KMS-11 (cell line): ENCODE results near the gene CLMN.

Experiments
- H2AFZ ChIP-seq: fragments of 200-600 bp; sonication (generic); 2 replicates; pipeline ENCODE4 v1.6.1; 2016; ENCODE audit warnings: antibody characterized with exemption, mixed run types, low read depth
- H3K27ac ChIP-seq: fragments of 200-600 bp; sonication (generic); 2 replicates; pipeline ENCODE4 v1.6.1; 2016; ENCODE audit warnings: mild to moderate bottlenecking, mixed run types
- H3K27me3 ChIP-seq: fragments of 200-600 bp; sonication (generic); 2 replicates; pipeline ENCODE4 v1.6.1; 2017; ENCODE audit warnings: mild to moderate bottlenecking, low read depth, mixed run types, moderate library complexity; ENCODE audit not compliant: insufficient read depth
- H3K36me3 ChIP-seq: fragments of 200-600 bp; sonication (generic); 2 replicates; pipeline ENCODE4 v1.6.1; 2017; ENCODE audit warnings: mild to moderate bottlenecking, mixed run types; ENCODE audit not compliant: insufficient read depth
- H3K4me1 ChIP-seq: fragments of 200-600 bp; sonication (generic); 2 replicates; pipeline ENCODE4 v1.6.1; 2016; ENCODE audit warnings: mild to moderate bottlenecking, low read depth, mixed run types; ENCODE audit not compliant: poor library complexity, severe bottlenecking
- H3K4me2 ChIP-seq: fragments of 200-600 bp; sonication (generic); 2 replicates; pipeline ENCODE4 v1.7.0; 2016; ENCODE audit warnings: mild to moderate bottlenecking, mixed run types
- H3K4me3 ChIP-seq: fragments of 200-600 bp; sonication (generic); IDR thresholded peaks from 2 replicates; pipeline ENCODE4 v1.6.1; 2017; ENCODE audit warnings: low read depth, low read length, mixed read lengths; ENCODE audit not compliant: insufficient read depth
- H3K79me2 ChIP-seq: fragments of 200-600 bp; sonication (generic); 2 replicates; pipeline ENCODE4 v1.6.1; 2016; ENCODE audit warnings: low read depth, mixed run types; ENCODE audit not compliant: insufficient read depth
- H3K9ac ChIP-seq: fragments of 200-600 bp; sonication (generic); 2 replicates; pipeline ENCODE4 v1.6.1; 2016; ENCODE audit warnings: mild to moderate bottlenecking, mixed run types
- H4K20me1 ChIP-seq: fragments of 200-600 bp; sonication (generic); 2 replicates; pipeline ENCODE4 v1.6.1; 2016; ENCODE audit warnings: mild to moderate bottlenecking, mixed run types; ENCODE audit not compliant: insufficient read depth
- TF ChIP-seq, protein P1 (sequence below): fragments of 200-600 bp; sonication (generic); conservative IDR thresholded peaks from 2 replicates; pipeline ENCODE4 v1.6.1; 2017; ENCODE audit warnings: low read depth, mild to moderate bottlenecking, antibody characterized with exemption, low read length, moderate library complexity, mixed read lengths

CLMN gene

GRCh38 chr14:95255487-95255886 lies 64.2 kb downstream of the CLMN start:
- Histone ChIP-seq H3K36me3 (no peaks in the 10 kb centered on the region), H3K27me3 (no peaks in the 10 kb centered on the region), H3K9ac (no peak overlapping the region), H3K4me3 (no peak overlapping the region), H4K20me1 (no peaks in the 10 kb centered on the region), H2AFZ (no peak overlapping the region), H3K79me2 (no peaks in the 10 kb centered on the region), H3K4me1 (peaks cover 4% of the 10 kb centered on the region), H3K27ac (no peak overlapping the region), H3K4me2 (no peak overlapping the region)
- TF ChIP-seq, protein P1, sequence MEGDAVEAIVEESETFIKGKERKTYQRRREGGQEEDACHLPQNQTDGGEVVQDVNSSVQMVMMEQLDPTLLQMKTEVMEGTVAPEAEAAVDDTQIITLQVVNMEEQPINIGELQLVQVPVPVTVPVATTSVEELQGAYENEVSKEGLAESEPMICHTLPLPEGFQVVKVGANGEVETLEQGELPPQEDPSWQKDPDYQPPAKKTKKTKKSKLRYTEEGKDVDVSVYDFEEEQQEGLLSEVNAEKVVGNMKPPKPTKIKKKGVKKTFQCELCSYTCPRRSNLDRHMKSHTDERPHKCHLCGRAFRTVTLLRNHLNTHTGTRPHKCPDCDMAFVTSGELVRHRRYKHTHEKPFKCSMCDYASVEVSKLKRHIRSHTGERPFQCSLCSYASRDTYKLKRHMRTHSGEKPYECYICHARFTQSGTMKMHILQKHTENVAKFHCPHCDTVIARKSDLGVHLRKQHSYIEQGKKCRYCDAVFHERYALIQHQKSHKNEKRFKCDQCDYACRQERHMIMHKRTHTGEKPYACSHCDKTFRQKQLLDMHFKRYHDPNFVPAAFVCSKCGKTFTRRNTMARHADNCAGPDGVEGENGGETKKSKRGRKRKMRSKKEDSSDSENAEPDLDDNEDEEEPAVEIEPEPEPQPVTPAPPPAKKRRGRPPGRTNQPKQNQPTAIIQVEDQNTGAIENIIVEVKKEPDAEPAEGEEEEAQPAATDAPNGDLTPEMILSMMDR, result no peak

DNA sequence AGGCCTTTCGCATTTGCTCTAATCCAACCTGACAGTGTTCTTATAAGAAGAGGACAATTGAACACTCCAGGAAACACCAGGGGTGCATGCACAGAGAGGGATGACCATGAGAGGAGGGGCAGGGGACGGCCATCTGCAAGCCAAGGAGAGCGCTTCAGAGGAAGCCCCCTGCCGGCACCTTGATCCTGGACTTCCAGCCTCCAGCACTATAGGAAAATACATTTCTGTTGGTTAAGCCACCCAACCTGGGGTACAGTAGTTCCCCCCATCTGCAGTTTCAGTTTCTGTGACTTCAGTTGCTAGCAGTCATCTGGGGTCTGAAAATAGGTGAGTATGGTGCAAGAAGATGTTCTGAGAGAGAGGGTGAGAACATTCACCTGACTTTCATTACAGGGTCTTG lies 64.7 kb downstream of the CLMN start:
- Histone ChIP-seq H3K4me2 (no peak overlapping the region), H3K36me3 (no peaks in the 10 kb centered on the region), H2AFZ (no peak overlapping the region), H3K27ac (no peak overlapping the region), H4K20me1 (no peaks in the 10 kb centered on the region), H3K4me3 (no peak overlapping the region), H3K4me1 (peaks cover 4% of the 10 kb centered on the region), H3K79me2 (no peaks in the 10 kb centered on the region), H3K27me3 (no peaks in the 10 kb centered on the region), H3K9ac (no peak overlapping the region)
- TF ChIP-seq, protein P1, result no peak

- no peak overlapping the region for H2AFZ ChIP-seq
- H3K27me3 ChIP-seq, result no peaks in the 10 kb centered on the region
- H4K20me1 ChIP-seq, result no peaks in the 10 kb centered on the region
- no peak overlapping the region for H3K4me2 ChIP-seq
- no peak overlapping the region for H3K9ac ChIP-seq
- no peak overlapping the region for H3K4me3 ChIP-seq
- H3K4me1 ChIP-seq, result peaks cover 4% of the 10 kb centered on the region
- no peaks in the 10 kb centered on the region for H3K79me2 ChIP-seq
- no peaks in the 10 kb centered on the region for H3K36me3 ChIP-seq
- no peak overlapping the region for H3K27ac ChIP-seq
- TF ChIP-seq, protein P1, result no peak
These were observed 65.4 kb downstream of the CLMN start for GRCh38 chr14:95254288-95254687.

DNA sequence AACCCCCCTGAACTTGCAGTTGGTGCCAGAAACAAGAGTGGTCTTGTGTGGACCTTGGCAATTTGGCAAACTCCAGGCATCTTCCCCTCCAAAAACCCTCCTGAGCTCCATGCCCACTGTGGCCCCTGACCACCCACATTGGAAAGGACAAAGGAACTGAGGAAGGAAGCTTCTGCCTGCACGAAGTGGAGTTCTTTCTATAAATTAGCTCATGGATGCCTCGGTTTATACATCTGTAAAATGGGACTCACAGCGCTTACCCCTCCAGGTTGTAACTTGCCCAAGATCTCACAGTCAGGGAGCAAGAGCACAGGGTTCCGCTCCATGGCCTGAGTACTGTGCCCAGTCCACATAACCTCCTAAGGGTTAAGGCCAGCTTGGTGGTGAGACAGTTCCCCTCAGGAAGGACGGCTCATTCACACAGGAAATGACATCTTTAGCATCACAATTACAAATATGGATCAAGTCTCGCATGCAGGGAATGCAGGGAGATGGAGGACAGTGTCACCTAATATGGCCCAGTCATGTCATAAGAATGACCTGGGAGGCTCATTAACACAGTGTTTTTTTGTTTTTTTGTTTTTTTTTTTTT lies 66.6 kb downstream of the CLMN start:
- TF ChIP-seq, protein P1, result no peak
- no peaks in the 10 kb centered on the region for H3K36me3 ChIP-seq
- H4K20me1 ChIP-seq, result no peaks in the 10 kb centered on the region
- H3K27ac ChIP-seq, result no peak overlapping the region
- no peaks in the 10 kb centered on the region for H3K27me3 ChIP-seq
- no peak overlapping the region for H3K4me2 ChIP-seq
- H3K4me3 ChIP-seq, result no peak overlapping the region
- H2AFZ ChIP-seq, result no peak overlapping the region
- H3K79me2 ChIP-seq, result no peaks in the 10 kb centered on the region
- H3K9ac ChIP-seq, result no peak overlapping the region
- peaks cover 4% of the 10 kb centered on the region for H3K4me1 ChIP-seq
